Neural cell (in vitro differentiated cells): ENCODE data around the gene ZCRB1. TPM values are rescaled to one million over a fixed set of nuclear protein-coding genes. Genes with fewer than 3 reads are reported as not detected.
"Not testable (repeated sequence)": the region's sequence is repeated elsewhere in the genome, so short reads cannot be mapped to it uniquely, and the experiment has no call there.

Experiments used
- H2AFZ ChIP-seq: fragments of 200-600, 300-800 bp; sonication (generic), shearing (Covaris generic); 2 replicates; pipeline ENCODE4 v1.6.0; 2014; ENCODE audit warnings: low read depth, mild to moderate bottlenecking, antibody characterized with exemption, low read length, moderate library complexity
- H3F3A ChIP-seq: fragments of 200-600 bp; shearing (Covaris generic); 2 replicates; pipeline ENCODE4 v1.6.1; 2016; ENCODE audit warnings: mild to moderate bottlenecking, moderate library complexity, mixed read lengths, antibody characterized with exemption, low read length; ENCODE audit not compliant: insufficient read depth, poor library complexity, severe bottlenecking
- H3K27ac ChIP-seq: fragments of 200-600, 300-800 bp; sonication (generic), shearing (Covaris generic); 2 replicates; pipeline ENCODE4 v1.5.1; 2014; ENCODE audit warnings: mild to moderate bottlenecking, low read length, moderate library complexity
- H3K27me3 ChIP-seq: fragments of 300-800, 200-600 bp; sonication (generic), shearing (Covaris generic); 2 replicates; pipeline ENCODE4 v1.6.0; 2014; ENCODE audit warnings: mild to moderate bottlenecking, low read depth, low read length, moderate library complexity; ENCODE audit not compliant: insufficient read depth
- H3K36me3 ChIP-seq: fragments of 300-800, 200-600 bp; sonication (generic), shearing (Covaris generic); 2 replicates; pipeline ENCODE4 v1.5.1; 2014; ENCODE audit warnings: mild to moderate bottlenecking, antibody characterized with exemption, low read length, moderate library complexity; ENCODE audit not compliant: insufficient read depth
- H3K4me2 ChIP-seq: fragments of 300-800, 200-600 bp; sonication (generic), shearing (Covaris generic); 2 replicates; pipeline ENCODE4 v1.6.0; 2014; ENCODE audit warnings: mild to moderate bottlenecking, low read length
- H3K4me3 ChIP-seq: fragments of 300-800, 200-600 bp; sonication (generic), shearing (Covaris generic); 2 replicates; pipeline ENCODE4 v1.5.1; 2014; ENCODE audit warnings: mild to moderate bottlenecking, low read length, moderate library complexity
- H3K79me2 ChIP-seq: fragments of 200-600 bp; shearing (Covaris generic); replicated peaks from 2 replicates; pipeline ENCODE4 v1.6.0; 2014; ENCODE audit warnings: mild to moderate bottlenecking, low read length, moderate library complexity; ENCODE audit not compliant: insufficient read depth
- H3K9ac ChIP-seq: fragments of 300-800, 200-600 bp; sonication (generic), shearing (Covaris generic); 2 replicates; pipeline ENCODE4 v1.6.1; 2016; ENCODE audit warnings: mild to moderate bottlenecking, low read length, mixed read lengths
- H3K9me2 ChIP-seq: fragments of 200-600 bp; shearing (Covaris generic); 2 replicates; pipeline ENCODE4 v1.6.1; 2016; ENCODE audit warnings: mild to moderate bottlenecking, low read length, mixed read lengths; ENCODE audit not compliant: insufficient read depth
- H3K9me3 ChIP-seq: fragments of 200-600, 300-800 bp; sonication (generic), shearing (Covaris generic); 2 replicates; pipeline ENCODE4 v1.6.1; 2016; ENCODE audit warnings: mild to moderate bottlenecking, mixed run types, low read length, moderate library complexity, mixed read lengths
- H4K20me1 ChIP-seq: fragments of 200-600 bp; shearing (Covaris generic); 2 replicates; pipeline ENCODE4 v1.6.1; 2016; ENCODE audit warnings: mild to moderate bottlenecking, mixed run types; ENCODE audit not compliant: insufficient read depth
- CTCF ChIP-seq: fragments of 450-650 bp; IDR thresholded peaks from 2 replicates; pipeline ENCODE4 v1.5.1; 2014; ENCODE audit warnings: antibody characterized with exemption, mild to moderate bottlenecking, moderate library complexity; ENCODE audit not compliant: poor library complexity, severe bottlenecking
- EP300 ChIP-seq: fragments of 450-650 bp; conservative IDR thresholded peaks from 2 replicates; pipeline ENCODE4 v1.6.1; 2014; ENCODE audit warnings: antibody characterized with exemption, mild to moderate bottlenecking, moderate library complexity; ENCODE audit not compliant: poor library complexity, severe bottlenecking
- EZH2 ChIP-seq: fragments of 200-600, 300-800 bp; shearing (Covaris generic), sonication (generic); IDR thresholded peaks from 2 replicates; pipeline ENCODE4 v1.6.1; 2014; ENCODE audit warnings: antibody characterized with exemption, low read length, borderline replicate concordance, mild to moderate bottlenecking; ENCODE audit not compliant: insufficient read depth, poor library complexity, severe bottlenecking
- MXI1 ChIP-seq: fragments of 450-650 bp; conservative IDR thresholded peaks from 2 replicates; pipeline ENCODE4 v1.6.1; 2014; ENCODE audit warnings: antibody characterized with exemption, mild to moderate bottlenecking; ENCODE audit not compliant: poor library complexity, severe bottlenecking
- POLR2AphosphoS5 ChIP-seq: IDR thresholded peaks from 2 replicates; pipeline ENCODE4 v1.6.1; 2012
- RAD21 ChIP-seq: fragments of 450-650 bp; conservative IDR thresholded peaks from 2 replicates; pipeline ENCODE4 v1.6.1; 2014; ENCODE audit warnings: antibody characterized with exemption, mild to moderate bottlenecking, moderate library complexity
- REST ChIP-seq: IDR thresholded peaks from 2 replicates; pipeline ENCODE4 v1.6.1; 2012; ENCODE audit warnings: borderline replicate concordance
- SMC3 ChIP-seq: fragments of 450-650 bp; conservative IDR thresholded peaks from 2 replicates; pipeline ENCODE4 v1.6.1; 2014; ENCODE audit warnings: antibody characterized with exemption, mild to moderate bottlenecking, moderate library complexity; ENCODE audit not compliant: poor library complexity
- TAF1 ChIP-seq: IDR thresholded peaks from 2 replicates; pipeline ENCODE4 v1.6.1; 2012; ENCODE audit warnings: low read depth
- polyA plus RNA-seq: library from polyadenylated mRNA; depleted of rRNA; stranded (reverse); fragments of >200 nt; gene quantifications from 2 replicates; pipeline ENCODE4 v1.2.3, GENCODE V29; 2014

ZCRB1 gene
- polyA plus RNA-seq, 1 donor from 2014 or later: 83.9 TPM

- TF ChIP-seq EZH2: no peak
- TF ChIP-seq EP300: no peak
- no peak for TF ChIP-seq POLR2AphosphoS5
- TF ChIP-seq REST: no peak
- no peak for TF ChIP-seq RAD21
- no peak for TF ChIP-seq SMC3
- TF ChIP-seq TAF1: no peak
- no peak for TF ChIP-seq CTCF
- no peak for TF ChIP-seq MXI1
- no peaks in the 10 kb centered on the region for H4K20me1 ChIP-seq
Measured at GRCh38 chr12:42360747-42361403, 35.0 kb upstream of the ZCRB1 start.

GRCh38 chr12:42356344-42356743 is 30.4 kb upstream of the ZCRB1 start:
- Histone ChIP-seq H3K27me3 (no peaks in the 10 kb centered on the region), H4K20me1 (no peaks in the 10 kb centered on the region), H3K9ac (no peak overlapping the region), H3K4me2 (no peak overlapping the region), H3K9me3 (no peaks in the 10 kb centered on the region), H3K9me2 (no peaks in the 10 kb centered on the region), H2AFZ (no peak overlapping the region), H3K27ac (no peak overlapping the region), H3F3A (no peaks in the 10 kb centered on the region), H3K36me3 (peaks cover 5% of the 10 kb centered on the region), H3K4me3 (no peak overlapping the region), H3K79me2 (no peaks in the 10 kb centered on the region)
- TF ChIP-seq EP300: no peak
- no peak for TF ChIP-seq MXI1
- TF ChIP-seq TAF1: no peak
- TF ChIP-seq EZH2: no peak
- TF ChIP-seq CTCF: no peak
- TF ChIP-seq SMC3: no peak
- no peak for TF ChIP-seq REST
- TF ChIP-seq RAD21: no peak
- TF ChIP-seq POLR2AphosphoS5: no peak

More at GRCh38 chr12:42360747-42361403, 35.0 kb upstream of the ZCRB1 start:
- no peak overlapping the region for H3K9ac ChIP-seq
- H3K79me2 ChIP-seq: no peaks in the 10 kb centered on the region
- no peak overlapping the region for H3K4me2 ChIP-seq
- no peaks in the 10 kb centered on the region for H3K9me2 ChIP-seq
- peaks cover 5% of the 10 kb centered on the region for H3K36me3 ChIP-seq
- H3K27me3 ChIP-seq: no peaks in the 10 kb centered on the region
- no peaks in the 10 kb centered on the region for H3K9me3 ChIP-seq
- no peaks in the 10 kb centered on the region for H3F3A ChIP-seq
- H3K27ac ChIP-seq: no peak overlapping the region
- no peak overlapping the region for H2AFZ ChIP-seq
- H3K4me3 ChIP-seq: no peak overlapping the region

- H3K9me3 ChIP-seq, H3K36me3 ChIP-seq, H3K4me3 ChIP-seq, H4K20me1 ChIP-seq, H3K9me2 ChIP-seq, H3K4me2 ChIP-seq, H3F3A ChIP-seq, H2AFZ ChIP-seq, H3K9ac ChIP-seq, H3K27me3 ChIP-seq, H3K27ac ChIP-seq: not testable (repeated sequence)
- peaks cover 12% of the 10 kb centered on the region for H3K79me2 ChIP-seq
Measured at GRCh38 chr12:42350021-42350407, 24.1 kb upstream of the ZCRB1 start.
